Gastroesophageal sphincter (tissue), 4 donors: ENCODE measurements around the gene IL7R. TPM values are rescaled to one million over a fixed set of nuclear protein-coding genes. Genes with fewer than 3 reads are reported as not detected.
"Not testable (repeated sequence)": the region's sequence is repeated elsewhere in the genome, so short reads cannot be mapped to it uniquely, and the experiment has no call there.

Source experiments
- ATAC-seq: fragments of 150-250 bp; one replicate; pipeline ENCODE4 v1.9.1; 2016; ENCODE audit warnings: mild to moderate bottlenecking, moderate library complexity
- H3K27ac ChIP-seq, 4 donors: fragments of 200-600 bp; sonication (generic) in 3 of 4; 1 replicate in 3 of 4; 2 replicates in 1 of 4; pipeline ENCODE4 v1.5.1; 2016 to 2019
- H3K27me3 ChIP-seq: fragments of 200-600 bp; sonication (generic); one replicate; pipeline ENCODE4 v1.5.1; 2019
- H3K36me3 ChIP-seq, 2 donors: fragments of 200-600 bp; sonication (generic); one replicate each; pipeline ENCODE4 v1.5.1; 2019; ENCODE audit warnings: control low read depth in 1 of 2
- H3K4me1 ChIP-seq, 3 donors: fragments of 200-600 bp; sonication (generic); 1 replicate in 2 of 3; 2 replicates in 1 of 3; pipeline ENCODE4 v1.5.1; 2016 to 2019; ENCODE audit warnings: control low read depth in 2 of 3
- H3K4me3 ChIP-seq, 2 donors: fragments of 200-600 bp; sonication (generic); one replicate each; pipeline ENCODE4 v1.5.1; 2019; ENCODE audit warnings: mild to moderate bottlenecking in 1 of 2, moderate library complexity in 1 of 2
- H3K9me3 ChIP-seq, 3 donors: fragments of 200-600 bp; sonication (generic); one replicate each; pipeline ENCODE4 v1.5.1; 2017 to 2019; ENCODE audit warnings: control low read depth in 2 of 3
- CTCF ChIP-seq, 4 experiments: fragments of 200-600 bp in 2 of 4; fragments of 450-650 bp in 2 of 4; sonication (generic) in 1 of 4; IDR thresholded peaks; one replicate each; pipeline ENCODE4 v1.5.1; 2017 to 2019; ENCODE audit warnings: antibody characterized with exemption in 4 of 4, mild to moderate bottlenecking in 2 of 4, moderate library complexity in 2 of 4
- EP300 ChIP-seq: sonication (generic); formaldehyde crosslinking; IDR thresholded peaks from one replicate; pipeline ENCODE4 v1.6.1; 2017; ENCODE audit warnings: antibody characterized with exemption, mild to moderate bottlenecking
- POLR2A ChIP-seq, 2 donors: fragments of 450-650 bp; IDR thresholded peaks; one replicate each; pipeline ENCODE4 v1.6.1; 2017; ENCODE audit warnings: antibody characterized with exemption in 2 of 2, mild to moderate bottlenecking in 2 of 2, moderate library complexity in 1 of 2
- POLR2AphosphoS5 ChIP-seq: sonication (generic); formaldehyde crosslinking; IDR thresholded peaks from one replicate; pipeline ENCODE4 v1.6.1; 2017; ENCODE audit warnings: antibody characterized with exemption
- WGBS, 2 donors: methylation state at CpG; one replicate each; pipeline ENCODE4 v1.1.5; 2018; ENCODE audit warnings: low coverage in 1 of 2; 5-methylcytosine and 5-hydroxymethylcytosine counted together
- total RNA-seq, 4 donors: library from RNA; depleted of rRNA; stranded (reverse); fragments of >200 nt; gene quantifications; one replicate each; pipeline ENCODE4 v1.1.0, GENCODE V29; 2016

The IL7R gene
- total RNA-seq, 4 donors from 2014 or later, result 1.1 to 10.1 (median 4.0) TPM

GRCh38 chr5:35890021-35891020 is 33.6 kb downstream of the IL7R start:
- H3K36me3 ChIP-seq, result no peaks in the 10 kb centered on the region
- no peak overlapping the region for H3K27ac ChIP-seq
- no peak for ATAC-seq
- H3K9me3 ChIP-seq, result no peaks in the 10 kb centered on the region
- TF ChIP-seq EP300, result no peak
- TF ChIP-seq POLR2A (IDR thresholded peaks at IDR 0.05), result no peak
- TF ChIP-seq POLR2AphosphoS5, result no peak
- no peak for TF ChIP-seq CTCF (IDR thresholded peaks at IDR 0.05)
- H3K4me1 ChIP-seq, result no peaks in the 10 kb centered on the region
- no peak overlapping the region for H3K4me3 ChIP-seq
- 14 to 46% methylated on average over 2 to 5 of the region's 5 CpGs for WGBS, 2 donors
- H3K27me3 ChIP-seq, result no peaks in the 10 kb centered on the region

- not testable (repeated sequence) for H3K27me3 ChIP-seq, H3K36me3 ChIP-seq, H3K27ac ChIP-seq, H3K9me3 ChIP-seq, H3K4me1 ChIP-seq, ATAC-seq, H3K4me3 ChIP-seq
- WGBS, 2 donors, result no CpG with 5 or more reads among the region's 23 CpGs
Observed at GRCh38 chr5:35892799-35893198, 36.1 kb downstream of the IL7R start.

- Histone ChIP-seq H3K4me3 (no peak overlapping the region), H3K4me1 (no peaks in the 10 kb centered on the region), H3K27me3 (no peaks in the 10 kb centered on the region), H3K27ac (no peak overlapping the region), H3K36me3 (no peaks in the 10 kb centered on the region), H3K9me3 (no peaks in the 10 kb centered on the region)
- no peak for TF ChIP-seq POLR2AphosphoS5
- TF ChIP-seq CTCF (IDR thresholded peaks at IDR 0.05), result no peak
- TF ChIP-seq EP300, result no peak
- TF ChIP-seq POLR2A (IDR thresholded peaks at IDR 0.05), result no peak
- WGBS, 2 donors, result 75 to 77% methylated on average over 5 of the region's 5 CpGs
- ATAC-seq, result no peak
Observed at GRCh38 chr5:35894131-35894530, 37.4 kb downstream of the IL7R start.

- H3K27me3 ChIP-seq, result no peaks in the 10 kb centered on the region
- 36 to 72% methylated on average over 3 to 5 of the region's 7 CpGs for WGBS, 2 donors
Observed at GRCh38 chr5:35898952-35899660, 42.4 kb downstream of the IL7R start.

More at GRCh38 chr5:35898952-35899660, 42.4 kb downstream of the IL7R start:
- H3K36me3 ChIP-seq, result no peaks in the 10 kb centered on the region
- H3K4me1 ChIP-seq, result no peaks in the 10 kb centered on the region
- peaks cover 0 to 6% (median 0%) of the 10 kb centered on the region in 3 donors for H3K9me3 ChIP-seq
- H3K4me3 ChIP-seq, result no peak overlapping the region
- H3K27ac ChIP-seq, result no peak overlapping the region
- no peak for ATAC-seq
- TF ChIP-seq POLR2AphosphoS5, result no peak
- TF ChIP-seq POLR2A (IDR thresholded peaks at IDR 0.05), result no peak
- TF ChIP-seq CTCF (IDR thresholded peaks at IDR 0.05), result no peak
- TF ChIP-seq EP300, result no peak
